Measurements from ENCODE around the gene A4GNT. TPM values are rescaled to one million over a fixed set of nuclear protein-coding genes. Genes with fewer than 3 reads are reported as not detected.

Gene A4GNT
- total and polyA plus RNA-seq, 2 experiments from 2014 or later: not detected

GRCh38 chr3:138118612-138119422, 13.4 kb downstream of the A4GNT start:
- Histone ChIP-seq H3K27me3 (no peaks in the 10 kb centered on the region), H3K27ac (no peak overlapping the region), H3K9me3 (ENCODE audit: low read depth) (no peaks in the 10 kb centered on the region), H3K4me1 (ENCODE audit: low read depth) (peaks cover 8% of the 10 kb centered on the region), H3K36me3 (no peaks in the 10 kb centered on the region), H3K4me3 (no peak overlapping the region)
- TF ChIP-seq CTCF (IDR thresholded peaks at IDR 0.05; ENCODE audit: low read depth, low read length): peak; percentile 95
- DNase-seq (ENCODE audit: low read depth in 1 of 2, low spot score in 1 of 2): peak; percentile 77 to 78

DNA sequence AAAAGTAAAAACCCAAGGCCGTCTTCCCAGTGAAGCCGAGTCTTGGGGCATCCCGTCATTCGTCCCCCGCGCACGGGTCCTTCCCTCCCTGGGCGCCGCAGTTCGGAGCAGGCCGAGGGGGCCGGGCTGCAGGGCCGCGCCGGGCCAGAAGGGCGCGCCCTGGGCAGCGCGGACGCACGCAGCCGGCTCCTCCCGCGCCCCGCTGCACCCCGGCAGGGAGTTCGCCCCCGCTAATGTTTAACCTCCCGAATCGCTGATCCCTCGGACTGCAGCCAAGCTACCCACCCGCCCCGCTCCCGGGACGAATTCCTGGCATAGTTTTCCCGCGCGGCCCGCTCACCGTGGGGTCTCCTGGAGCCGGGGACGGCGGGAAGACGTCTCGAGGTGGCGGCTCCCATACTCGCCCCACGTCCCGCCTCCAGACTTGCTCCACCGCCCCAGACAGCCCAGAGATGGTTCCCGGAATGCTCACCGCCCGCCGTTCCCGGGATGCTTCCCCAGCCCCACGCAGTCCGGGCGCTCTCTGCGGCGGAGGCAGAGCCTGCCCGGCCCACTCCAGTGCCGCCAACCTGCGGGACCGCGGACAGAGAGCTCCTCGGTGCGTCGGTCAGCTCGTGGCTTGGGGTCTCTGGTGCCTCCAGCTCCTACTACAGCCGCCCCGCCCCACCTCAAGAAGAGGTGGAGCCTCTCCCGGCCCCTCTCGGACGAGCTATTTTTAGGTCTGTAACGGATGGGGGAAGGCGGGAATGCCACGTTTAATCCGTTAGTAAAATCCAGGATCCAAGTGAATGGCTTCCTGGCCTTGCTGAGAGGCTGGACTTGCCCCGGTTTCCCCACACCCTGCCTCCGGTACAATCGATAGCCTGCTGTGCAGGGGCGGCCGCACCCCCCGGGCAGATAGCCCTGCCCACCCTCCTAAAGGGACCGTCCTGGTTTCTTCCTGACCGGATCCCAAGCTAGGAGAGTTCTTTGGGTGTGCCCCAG, 16.9 kb downstream of the A4GNT start, which contains the start of gene DZIP1L:
Gene DZIP1L, minus strand, starts transcription at position 621 of the 984 bp plus-strand sequence. CDS start 11,637 bp downstream, outside the sequence.
- H3K4me1 ChIP-seq (ENCODE audit: low read depth): peaks cover 13% of the 10 kb centered on the region
- no peaks in the 10 kb centered on the region for H3K9me3 ChIP-seq (ENCODE audit: low read depth)
- H3K4me3 ChIP-seq: peak within 1 kb of the TSS; percentile 46
- H3K36me3 ChIP-seq: peaks cover 3% of the 10 kb centered on the region
- no peaks in the 10 kb centered on the region for H3K27me3 ChIP-seq
- H3K27ac ChIP-seq: peak within 1 kb of the TSS; percentile 92
- DNase-seq (ENCODE audit: low read depth in 1 of 2, low spot score in 1 of 2): peak; percentile 78 to 92
- peak; percentile 28 for TF ChIP-seq CTCF (IDR thresholded peaks at IDR 0.05; ENCODE audit: low read depth, low read length)

GRCh38 chr3:138114431-138114918, 17.7 kb downstream of the A4GNT start:
- TF ChIP-seq CTCF (IDR thresholded peaks at IDR 0.05; ENCODE audit: low read depth, low read length): no peak
- Histone ChIP-seq H3K36me3 (peaks cover 3% of the 10 kb centered on the region), H3K4me3 (peak overlapping the region; percentile 46), H3K9me3 (ENCODE audit: low read depth) (no peaks in the 10 kb centered on the region), H3K27me3 (no peaks in the 10 kb centered on the region), H3K4me1 (ENCODE audit: low read depth) (peaks cover 13% of the 10 kb centered on the region), H3K27ac (peak overlapping the region; percentile 92)
- DNase-seq (ENCODE audit: low read depth in 1 of 2, low spot score in 1 of 2): peak; percentile 30 to 38

- Histone ChIP-seq H3K27me3 (no peaks in the 10 kb centered on the region), H3K27ac (peak overlapping the region; percentile 92), H3K4me3 (no peak overlapping the region), H3K4me1 (ENCODE audit: low read depth) (peaks cover 13% of the 10 kb centered on the region), H3K36me3 (peaks cover 3% of the 10 kb centered on the region), H3K9me3 (ENCODE audit: low read depth) (no peaks in the 10 kb centered on the region)
- DNase-seq (ENCODE audit: low read depth in 1 of 2, low spot score in 1 of 2): no peak
- no peak for TF ChIP-seq CTCF (IDR thresholded peaks at IDR 0.05; ENCODE audit: low read depth, low read length)
These were observed 18.9 kb downstream of the A4GNT start for GRCh38 chr3:138113326-138113725.

DNA sequence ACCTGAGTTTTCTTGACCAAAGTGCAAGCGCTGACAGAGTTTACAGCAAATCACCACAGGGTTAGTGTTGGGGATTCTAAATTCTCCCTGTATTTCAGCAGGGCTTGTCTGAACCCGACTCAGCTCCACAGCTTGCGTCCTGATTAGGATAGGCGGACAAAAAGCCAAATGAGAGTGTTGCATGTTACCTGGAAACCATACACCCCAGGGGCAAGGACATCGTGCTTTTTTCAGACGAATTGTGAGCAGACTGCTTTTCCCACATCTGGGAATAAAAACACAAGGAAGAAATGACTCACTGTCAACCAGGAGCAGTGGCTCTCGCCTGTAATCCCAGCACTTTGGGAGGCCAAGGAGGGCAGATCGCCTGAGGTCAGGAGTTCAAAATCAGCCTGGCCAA, 19.8 kb downstream of the A4GNT start:
- Histone ChIP-seq H3K4me1 (ENCODE audit: low read depth) (peaks cover 13% of the 10 kb centered on the region), H3K27me3 (no peaks in the 10 kb centered on the region), H3K9me3 (ENCODE audit: low read depth) (no peaks in the 10 kb centered on the region), H3K36me3 (peaks cover 3% of the 10 kb centered on the region), H3K4me3 (no peak overlapping the region), H3K27ac (no peak overlapping the region)
- TF ChIP-seq CTCF (IDR thresholded peaks at IDR 0.05; ENCODE audit: low read depth, low read length): no peak
- DNase-seq (ENCODE audit: low read depth in 1 of 2, low spot score in 1 of 2): no peak

Data from cardiac muscle cell (in vitro differentiated cells and primary cell).